ENCODE data around the gene COL3A1. TPM values are rescaled to one million over a fixed set of nuclear protein-coding genes. Genes with fewer than 3 reads are reported as not detected.

Gene COL3A1
- total RNA-seq, 1 donor from 2014 or later: 0.13 TPM

- Mint-ChIP-seq H3K27me3 (ENCODE audit: insufficient read depth) (peaks cover 2% of the 10 kb centered on the region), H3K4me1 (ENCODE audit: low read depth) (peaks cover 17% of the 10 kb centered on the region), H3K9me3 (no peaks in the 10 kb centered on the region), H3K36me3 (ENCODE audit: low read depth) (no peaks in the 10 kb centered on the region), H3K4me3 (no peak overlapping the region), H3K27ac (peak overlapping the region; percentile 77)
- DNase-seq (ENCODE audit: low spot score): no peak
- intact Hi-C loops (cut with micrococcal nuclease): loop anchor here (1.0 to 2.0 kb wide), 3 partner anchors 109 to 1393 kb away; partner anchors contain the start of gene WDR75
Observed at GRCh38 chr2:188979187-188980114, 5.3 kb downstream of the COL3A1 start.

DNA sequence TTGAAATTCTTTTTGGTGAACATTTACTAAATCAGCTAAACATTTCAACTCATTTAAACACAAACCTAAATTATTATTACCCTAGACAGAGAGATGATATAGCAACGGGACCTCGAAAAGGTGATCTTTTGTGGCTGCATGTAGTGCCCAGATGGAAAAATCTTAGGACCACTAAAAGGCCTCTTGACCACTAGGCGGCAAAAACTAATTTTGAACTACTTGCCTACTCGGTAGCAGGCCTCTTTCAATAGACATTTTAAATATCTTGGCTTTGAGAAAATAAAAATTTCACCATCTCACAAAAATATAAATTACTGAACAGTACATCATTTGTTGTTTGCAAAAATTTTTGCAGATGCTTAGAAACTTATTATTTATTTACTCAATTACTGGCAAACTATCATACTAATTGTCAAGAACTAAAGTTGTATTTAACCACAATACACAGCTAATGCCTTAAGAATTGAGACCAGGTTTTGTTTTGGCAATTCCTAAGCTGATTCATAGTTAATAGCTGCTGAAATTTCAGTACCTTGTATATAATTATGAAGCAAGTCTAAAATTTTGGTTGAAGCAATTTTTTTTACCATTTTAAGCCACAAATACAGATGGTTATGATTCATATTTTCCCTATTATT lies 9.4 kb downstream of the COL3A1 start:
- no peaks in the 10 kb centered on the region for H3K9me3 Mint-ChIP-seq
- peaks cover 2% of the 10 kb centered on the region for H3K27me3 Mint-ChIP-seq (ENCODE audit: insufficient read depth)
- H3K4me3 Mint-ChIP-seq: no peak overlapping the region
- DNase-seq (ENCODE audit: low spot score): no peak
- H3K36me3 Mint-ChIP-seq (ENCODE audit: low read depth): no peaks in the 10 kb centered on the region
- intact Hi-C loops (cut with micrococcal nuclease): loop anchor here (1.0 kb wide), 1 partner anchor 459 kb away; no protein-coding TSS in a partner anchor
- H3K4me1 Mint-ChIP-seq (ENCODE audit: low read depth): peaks cover 12% of the 10 kb centered on the region
- no peak overlapping the region for H3K27ac Mint-ChIP-seq

DNA sequence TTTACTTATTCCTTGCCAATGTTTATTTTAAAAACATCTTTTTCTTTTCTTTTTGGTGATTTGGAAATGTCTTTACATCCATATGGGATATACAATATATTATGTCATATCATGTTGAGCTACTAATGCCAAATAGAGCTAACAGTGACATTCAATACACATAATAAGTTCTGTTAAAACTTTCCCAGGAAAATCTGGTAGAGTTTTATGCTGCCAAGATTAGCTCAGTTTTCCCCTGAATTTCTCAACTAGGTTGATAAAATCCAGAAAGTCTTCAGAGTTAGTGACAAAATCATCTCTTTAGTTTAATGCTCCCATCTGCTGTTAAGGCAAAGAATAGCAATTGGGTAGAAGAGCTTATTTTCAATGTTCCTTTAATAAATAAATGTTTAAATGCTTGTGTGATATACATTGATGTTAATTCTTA lies 9.9 kb downstream of the COL3A1 start:
- no peak overlapping the region for H3K27ac Mint-ChIP-seq
- H3K4me3 Mint-ChIP-seq: no peak overlapping the region
- H3K27me3 Mint-ChIP-seq (ENCODE audit: insufficient read depth): peaks cover 2% of the 10 kb centered on the region
- no peaks in the 10 kb centered on the region for H3K9me3 Mint-ChIP-seq
- no peak for DNase-seq (ENCODE audit: low spot score)
- H3K36me3 Mint-ChIP-seq (ENCODE audit: low read depth): no peaks in the 10 kb centered on the region
- H3K4me1 Mint-ChIP-seq (ENCODE audit: low read depth): peaks cover 7% of the 10 kb centered on the region
- intact Hi-C loops (cut with micrococcal nuclease): loop anchor here (1.0 kb wide), 1 partner anchor 460 kb away; no protein-coding TSS in a partner anchor

- peaks cover under 1% of the 10 kb centered on the region for H3K4me1 Mint-ChIP-seq (ENCODE audit: low read depth)
- no peak overlapping the region for H3K27ac Mint-ChIP-seq
- no peaks in the 10 kb centered on the region for H3K36me3 Mint-ChIP-seq (ENCODE audit: low read depth)
- no peaks in the 10 kb centered on the region for H3K9me3 Mint-ChIP-seq
- intact Hi-C loops (cut with micrococcal nuclease): loop anchor here (1.0 kb wide), 1 partner anchor 460 kb away; no protein-coding TSS in a partner anchor
- peaks cover 2% of the 10 kb centered on the region for H3K27me3 Mint-ChIP-seq (ENCODE audit: insufficient read depth)
- no peak for DNase-seq (ENCODE audit: low spot score)
- H3K4me3 Mint-ChIP-seq: no peak overlapping the region
Observed at GRCh38 chr2:188984680-188985079, 10.5 kb downstream of the COL3A1 start.

- H3K4me3 Mint-ChIP-seq: no peak overlapping the region
- no peaks in the 10 kb centered on the region for H3K27me3 Mint-ChIP-seq (ENCODE audit: insufficient read depth)
- H3K27ac Mint-ChIP-seq: no peak overlapping the region
- no peaks in the 10 kb centered on the region for H3K36me3 Mint-ChIP-seq (ENCODE audit: low read depth)
- no peaks in the 10 kb centered on the region for H3K4me1 Mint-ChIP-seq (ENCODE audit: low read depth)
- DNase-seq (ENCODE audit: low spot score): no peak
- H3K9me3 Mint-ChIP-seq: no peaks in the 10 kb centered on the region
- intact Hi-C loops (cut with micrococcal nuclease): no loop called here
Observed at GRCh38 chr2:188986839-188987238, 12.7 kb downstream of the COL3A1 start.

DNA sequence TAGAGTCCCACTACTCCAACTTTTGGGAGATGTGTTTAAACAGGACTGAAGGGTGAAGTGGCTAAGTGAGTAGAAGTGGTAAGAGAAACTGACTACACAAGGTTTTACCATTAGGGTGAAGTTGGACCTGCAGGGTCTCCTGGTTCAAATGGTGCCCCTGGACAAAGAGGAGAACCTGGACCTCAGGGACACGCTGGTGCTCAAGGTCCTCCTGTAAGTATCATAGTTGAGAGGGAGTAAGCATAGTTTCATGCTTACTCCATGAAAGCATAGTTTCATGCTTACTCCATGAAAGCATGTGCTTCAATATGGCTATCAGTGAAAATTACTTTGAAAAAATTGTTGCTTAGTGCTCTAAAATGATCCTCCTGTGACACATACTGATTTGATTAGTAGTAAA lies 19.1 kb downstream of the COL3A1 start:
- intact Hi-C loops (cut with micrococcal nuclease): no loop called here

GRCh38 chr2:188997263-188997662 lies 23.1 kb downstream of the COL3A1 start:
- H3K4me3 Mint-ChIP-seq: no peak overlapping the region
- no peaks in the 10 kb centered on the region for H3K9me3 Mint-ChIP-seq
- DNase-seq (ENCODE audit: low spot score): no peak
- H3K36me3 Mint-ChIP-seq (ENCODE audit: low read depth): no peaks in the 10 kb centered on the region
- H3K27ac Mint-ChIP-seq: no peak overlapping the region
- no peaks in the 10 kb centered on the region for H3K27me3 Mint-ChIP-seq (ENCODE audit: insufficient read depth)
- intact Hi-C loops (cut with micrococcal nuclease): no loop called here
- no peaks in the 10 kb centered on the region for H3K4me1 Mint-ChIP-seq (ENCODE audit: low read depth)

More for the DNA sequence above, 19.1 kb downstream of the COL3A1 start:
- Mint-ChIP-seq H3K4me3 (no peak overlapping the region), H3K27me3 (ENCODE audit: insufficient read depth) (no peaks in the 10 kb centered on the region), H3K9me3 (no peaks in the 10 kb centered on the region), H3K27ac (no peak overlapping the region), H3K4me1 (ENCODE audit: low read depth) (no peaks in the 10 kb centered on the region), H3K36me3 (ENCODE audit: low read depth) (no peaks in the 10 kb centered on the region)
- DNase-seq (ENCODE audit: low spot score): no peak

DNA sequence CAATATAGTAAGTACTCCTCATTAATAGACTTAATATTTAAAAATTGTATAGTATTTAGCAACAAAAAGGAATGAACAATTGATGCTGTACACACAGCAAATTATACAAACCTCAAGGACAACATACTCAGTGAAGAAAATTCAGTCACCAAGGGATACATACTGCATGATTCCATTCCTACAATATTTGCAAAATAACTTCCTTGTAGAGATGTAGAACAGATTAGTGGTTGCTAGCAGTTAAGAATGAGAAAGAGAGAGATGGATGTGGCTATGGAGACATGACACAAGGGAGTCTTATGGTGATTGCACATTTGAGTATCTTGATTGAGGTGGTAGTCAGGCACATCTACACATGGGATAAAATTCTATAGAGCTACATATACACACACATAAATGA lies 26.0 kb downstream of the COL3A1 start:
- DNase-seq (ENCODE audit: low spot score): no peak
- Mint-ChIP-seq H3K4me1 (ENCODE audit: low read depth) (no peaks in the 10 kb centered on the region), H3K9me3 (no peaks in the 10 kb centered on the region), H3K27me3 (ENCODE audit: insufficient read depth) (no peaks in the 10 kb centered on the region), H3K4me3 (no peak overlapping the region), H3K36me3 (ENCODE audit: low read depth) (no peaks in the 10 kb centered on the region), H3K27ac (no peak overlapping the region)
- intact Hi-C loops (cut with micrococcal nuclease): no loop called here

- Mint-ChIP-seq H3K27me3 (ENCODE audit: insufficient read depth) (no peaks in the 10 kb centered on the region), H3K4me1 (ENCODE audit: low read depth) (no peaks in the 10 kb centered on the region), H3K27ac (no peak overlapping the region), H3K36me3 (ENCODE audit: low read depth) (no peaks in the 10 kb centered on the region), H3K9me3 (no peaks in the 10 kb centered on the region), H3K4me3 (no peak overlapping the region)
- no peak for DNase-seq (ENCODE audit: low spot score)
- intact Hi-C loops (cut with micrococcal nuclease): no loop called here
Observed at GRCh38 chr2:189002079-189002478, 27.9 kb downstream of the COL3A1 start.

- no peaks in the 10 kb centered on the region for H3K9me3 Mint-ChIP-seq
- no peak overlapping the region for H3K27ac Mint-ChIP-seq
- intact Hi-C loops (cut with micrococcal nuclease): no loop called here
Observed at GRCh38 chr2:189008555-189009262, 34.5 kb downstream of the COL3A1 start.

DNA sequence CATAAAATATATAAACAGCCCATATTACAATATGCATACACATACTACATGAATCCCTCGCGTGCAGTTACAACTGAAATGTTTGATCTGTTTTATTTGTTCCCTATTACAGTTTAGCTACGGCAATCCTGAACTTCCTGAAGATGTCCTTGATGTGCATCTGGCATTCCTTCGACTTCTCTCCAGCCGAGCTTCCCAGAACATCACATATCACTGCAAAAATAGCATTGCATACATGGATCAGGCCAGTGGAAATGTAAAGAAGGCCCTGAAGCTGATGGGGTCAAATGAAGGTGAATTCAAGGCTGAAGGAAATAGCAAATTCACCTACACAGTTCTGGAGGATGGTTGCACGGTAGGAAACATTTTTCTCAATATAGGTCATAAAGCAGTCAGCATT lies 36.4 kb downstream of the COL3A1 start:
- H3K27ac Mint-ChIP-seq: no peak overlapping the region
- H3K4me3 Mint-ChIP-seq: no peak overlapping the region
- no peaks in the 10 kb centered on the region for H3K4me1 Mint-ChIP-seq (ENCODE audit: low read depth)
- H3K27me3 Mint-ChIP-seq (ENCODE audit: insufficient read depth): no peaks in the 10 kb centered on the region
- intact Hi-C loops (cut with micrococcal nuclease): no loop called here
- no peaks in the 10 kb centered on the region for H3K9me3 Mint-ChIP-seq
- no peaks in the 10 kb centered on the region for H3K36me3 Mint-ChIP-seq (ENCODE audit: low read depth)
- DNase-seq (ENCODE audit: low spot score): no peak

More at GRCh38 chr2:189008555-189009262, 34.5 kb downstream of the COL3A1 start:
- H3K36me3 Mint-ChIP-seq (ENCODE audit: low read depth): no peaks in the 10 kb centered on the region
- no peak overlapping the region for H3K4me3 Mint-ChIP-seq
- H3K4me1 Mint-ChIP-seq (ENCODE audit: low read depth): no peaks in the 10 kb centered on the region
- H3K27me3 Mint-ChIP-seq (ENCODE audit: insufficient read depth): no peaks in the 10 kb centered on the region
- no peak for DNase-seq (ENCODE audit: low spot score)

GRCh38 chr2:189012351-189012750 lies 38.2 kb downstream of the COL3A1 start:
- H3K9me3 Mint-ChIP-seq: no peaks in the 10 kb centered on the region
- no peak overlapping the region for H3K4me3 Mint-ChIP-seq
- no peak overlapping the region for H3K27ac Mint-ChIP-seq
- peaks cover 3% of the 10 kb centered on the region for H3K27me3 Mint-ChIP-seq (ENCODE audit: insufficient read depth)
- H3K4me1 Mint-ChIP-seq (ENCODE audit: low read depth): no peaks in the 10 kb centered on the region
- DNase-seq (ENCODE audit: low spot score): no peak
- intact Hi-C loops (cut with micrococcal nuclease): no loop called here
- H3K36me3 Mint-ChIP-seq (ENCODE audit: low read depth): no peaks in the 10 kb centered on the region

Data from activated T-helper 1 cell treated with anti-CD3 and anti-CD28 coated beads, Interleukin-12 subunit alpha, Interleukin-12 subunit beta, Interleukin-2, Interleukin-4 antibody, amounts not matched to agents 30 ng/mL and 10 ng/mL and 1 ng/mL, durations not matched to agents 14 hours and 24 hours and 36 hours (primary cell).